HG02588 (cell line): ENCODE measurements around the gene KIAA1549.
"Not testable (repeated sequence)": the region's sequence is repeated elsewhere in the genome, so short reads cannot be mapped to it uniquely, and the experiment has no call there.

Experiments
- ATAC-seq: cut with Tn5 transposase; IDR thresholded peaks from one replicate; pipeline ENCODE4 v1.9.1; 2021; ENCODE audit warnings: mild to moderate bottlenecking, moderate library complexity; ENCODE audit not compliant: unreplicated experiment

KIAA1549 gene

DNA sequence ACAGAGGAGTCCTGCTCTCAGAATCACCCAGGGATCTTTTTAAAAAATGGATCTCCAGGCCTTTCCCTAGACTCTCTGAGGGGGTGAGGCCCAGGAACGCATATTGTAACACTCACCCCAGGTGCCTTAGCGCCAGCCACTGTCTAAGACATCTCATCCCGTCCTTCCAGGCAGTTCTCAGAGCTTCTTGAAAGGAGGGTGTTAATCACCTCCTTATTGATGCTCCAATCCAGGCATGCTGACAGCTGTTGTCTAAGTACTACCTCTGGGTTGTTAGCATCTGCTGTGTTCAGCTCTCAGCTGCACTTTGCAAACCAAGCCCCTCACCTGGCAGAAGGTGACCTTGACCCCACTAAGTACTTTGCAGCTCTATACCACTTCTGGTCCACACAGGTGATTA is 36.0 kb downstream of the KIAA1549 start:
- ATAC-seq: no peak

GRCh38 chr7:138944592-138944991 is 36.6 kb downstream of the KIAA1549 start:
- no peak for ATAC-seq

GRCh38 chr7:138943061-138943460 is 38.1 kb downstream of the KIAA1549 start:
- ATAC-seq: no peak

GRCh38 chr7:138941545-138941944 is 39.6 kb downstream of the KIAA1549 start:
- ATAC-seq: no peak

DNA sequence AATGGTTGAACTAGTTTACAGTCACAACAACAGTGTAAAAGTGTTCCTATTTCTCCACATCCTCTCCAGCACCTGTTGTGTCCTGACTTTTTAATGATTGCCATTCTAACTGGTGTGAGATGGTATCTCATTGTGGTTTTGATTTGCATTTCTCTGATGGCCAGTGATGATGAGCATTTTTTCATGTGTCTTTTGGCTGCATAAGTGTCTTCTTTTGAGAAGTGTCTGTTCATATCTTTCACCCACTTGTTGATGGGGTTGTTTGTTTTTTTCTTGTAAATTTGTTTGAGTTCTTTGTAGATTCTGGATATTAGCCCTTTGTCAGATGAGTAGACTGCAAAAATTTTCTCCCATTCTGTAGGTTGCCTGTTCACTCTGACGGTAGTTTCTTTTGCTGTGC is 40.6 kb downstream of the KIAA1549 start:
- not testable (repeated sequence) for ATAC-seq

- ATAC-seq: no peak
Measured at GRCh38 chr7:138937484-138937883, 43.7 kb downstream of the KIAA1549 start.

- no peak for ATAC-seq
Measured at GRCh38 chr7:138935465-138936011, 45.7 kb downstream of the KIAA1549 start.

- ATAC-seq: no peak
Measured at GRCh38 chr7:138934861-138935260, 46.3 kb downstream of the KIAA1549 start.

DNA sequence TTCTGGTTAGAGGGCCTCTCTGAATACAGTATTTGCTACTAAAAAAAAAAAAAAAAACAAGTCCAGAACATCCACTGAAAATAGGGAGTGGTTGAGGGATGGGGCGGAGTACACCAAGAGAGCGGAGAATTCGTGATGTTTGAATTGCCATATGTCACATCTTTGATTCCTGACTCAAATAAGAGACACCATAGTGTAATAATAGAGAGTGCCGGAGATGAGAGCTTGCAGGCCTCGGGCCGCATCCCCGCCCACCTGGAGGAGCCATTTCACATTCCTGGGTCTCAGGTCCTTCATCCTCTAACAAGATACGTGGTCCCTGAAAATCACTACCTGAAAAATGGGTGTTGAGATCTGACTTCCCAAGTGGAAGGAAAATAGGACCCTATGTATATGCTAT is 46.8 kb downstream of the KIAA1549 start:
- ATAC-seq: no peak

GRCh38 chr7:138932870-138933269 is 48.3 kb downstream of the KIAA1549 start:
- no peak for ATAC-seq

- ATAC-seq: no peak
Measured at GRCh38 chr7:138932427-138932826, 48.8 kb downstream of the KIAA1549 start.

- no peak for ATAC-seq
Measured at GRCh38 chr7:138929969-138930368, 51.2 kb downstream of the KIAA1549 start.

DNA sequence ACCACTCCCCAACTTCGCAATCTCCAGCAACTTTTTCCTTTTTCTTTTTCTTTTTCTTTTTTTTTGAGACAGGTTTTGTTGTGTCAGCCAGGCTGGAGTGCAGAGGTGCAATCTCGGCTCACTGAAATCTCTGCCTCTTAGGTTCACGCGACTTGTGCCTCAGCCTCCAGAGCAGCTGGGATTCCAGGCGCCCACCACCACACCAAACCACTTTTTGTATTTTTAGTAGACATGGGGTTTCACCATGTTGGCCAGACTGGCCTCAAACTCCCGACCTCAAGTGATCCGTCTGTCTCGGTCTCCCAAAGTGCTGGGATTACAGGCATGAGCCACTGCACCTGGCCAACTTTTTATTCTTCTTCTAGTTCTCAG is 55.0 kb downstream of the KIAA1549 start:
- ATAC-seq: no peak

DNA sequence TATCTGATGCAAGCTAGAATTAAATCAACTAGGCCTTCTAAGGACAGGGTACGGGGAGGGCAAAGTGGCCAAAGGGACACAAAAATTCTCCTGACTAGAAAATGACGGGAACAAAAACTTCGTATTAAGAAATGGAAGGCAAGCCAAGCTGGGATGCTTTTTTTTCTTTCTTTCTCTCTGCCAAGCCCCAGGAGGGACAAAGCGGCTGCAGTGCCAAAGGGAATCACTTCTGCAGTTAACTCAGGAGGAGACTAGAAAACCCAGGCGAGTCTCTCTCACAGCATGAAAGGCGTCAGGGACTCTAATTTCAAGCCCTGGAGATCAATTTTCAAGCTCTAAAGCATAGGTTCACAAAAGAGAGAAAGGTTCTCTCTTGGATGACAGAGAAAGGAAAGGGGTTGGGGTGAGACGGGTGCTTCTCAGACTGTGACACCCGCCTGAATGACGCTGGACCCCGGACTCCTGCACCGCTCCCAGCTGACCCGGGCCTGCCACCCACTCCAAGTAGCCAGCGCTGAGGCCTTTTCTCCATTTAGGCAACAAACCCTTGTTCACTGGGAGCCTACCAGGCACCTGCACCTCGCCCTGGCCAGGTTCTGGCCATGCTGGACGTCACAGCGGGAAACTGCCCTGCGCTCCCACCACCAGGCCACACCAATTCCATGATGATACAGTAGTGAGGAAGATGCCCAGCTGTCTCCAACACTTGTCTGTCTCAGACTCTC is 56.5 kb downstream of the KIAA1549 start:
- ATAC-seq: no peak

- ATAC-seq: no peak
Measured at GRCh38 chr7:138921277-138921676, 59.9 kb downstream of the KIAA1549 start.

GRCh38 chr7:138919911-138920310 is 61.3 kb downstream of the KIAA1549 start:
- ATAC-seq: no peak

GRCh38 chr7:138919216-138919615 is 62.0 kb downstream of the KIAA1549 start:
- ATAC-seq: no peak

GRCh38 chr7:138918756-138919155 is 62.4 kb downstream of the KIAA1549 start:
- no peak for ATAC-seq

- no peak for ATAC-seq
Measured at GRCh38 chr7:138918176-138918575, 63.0 kb downstream of the KIAA1549 start.

GRCh38 chr7:138917771-138918170 is 63.4 kb downstream of the KIAA1549 start:
- no peak for ATAC-seq

GRCh38 chr7:138916731-138917130 is 64.5 kb downstream of the KIAA1549 start:
- no peak for ATAC-seq

- no peak for ATAC-seq
Measured at GRCh38 chr7:138916275-138916674, 64.9 kb downstream of the KIAA1549 start.

GRCh38 chr7:138913783-138914182 is 67.4 kb downstream of the KIAA1549 start:
- ATAC-seq: no peak
